Uterus (tissue), 2 donors: Measurements from ENCODE around the gene TMED6.

Source experiments
- CTCF ChIP-seq, 4 experiments: fragments of 200-600 bp in 2 of 4; fragments of 450-650 bp in 2 of 4; sonication (generic) in 2 of 4; IDR thresholded peaks; one replicate each; pipeline ENCODE4 v1.5.1; 2016 to 2019; ENCODE audit warnings: antibody characterized with exemption in 4 of 4, mild to moderate bottlenecking in 2 of 4, moderate library complexity in 1 of 4
- POLR2A ChIP-seq, 2 donors: fragments of 450-650 bp; IDR thresholded peaks; one replicate each; pipeline ENCODE4 v1.6.1; 2016; ENCODE audit warnings: antibody characterized with exemption in 2 of 2, mild to moderate bottlenecking in 1 of 2, moderate library complexity in 1 of 2

- no peak for TF ChIP-seq CTCF (IDR thresholded peaks at IDR 0.05)
- no peak for TF ChIP-seq POLR2A (IDR thresholded peaks at IDR 0.05)
Measured at GRCh38 chr16:69364088-69364487, 12.5 kb upstream of the TMED6 start.
